HCT116 (cell line): ENCODE measurements around the gene CENATAC. TPM values are rescaled to one million over a fixed set of nuclear protein-coding genes. Genes with fewer than 3 reads are reported as not detected.

Source experiments
- microRNA-seq: library from miRNA; unstranded; fragments of <30 nt; microRNA quantifications from one replicate; pipeline ENCODE4, GENCODE V29; 2016; ENCODE audit warnings: borderline number of aligned reads
- total RNA-seq: library from RNA; stranded (reverse); gene quantifications from one replicate; pipeline ENCODE4 v1.2.1, GENCODE V29; 2021; ENCODE audit not compliant: unreplicated experiment

CENATAC gene
- total RNA-seq, 1 experiment from 2014 or later: 28.9 TPM

Small RNA genes within 50 kb of the gene (microRNA-seq; reads per million reads assigned to microRNA genes)
- gene MIR3656: not detected

Other genes starting within 250 kb of the CENATAC start
- 150 TPM for gene DDX6, start 207.0 kb upstream of the CENATAC start, total RNA-seq
- not detected for gene CXCR5, start 114.2 kb upstream of the CENATAC start, total RNA-seq
- gene BCL9L, start 72.2 kb upstream of the CENATAC start, total RNA-seq: 120 TPM
- 0.42 TPM for gene UPK2, start 41.8 kb upstream of the CENATAC start, total RNA-seq
- gene FOXR1, start 26.4 kb upstream of the CENATAC start, total RNA-seq: not detected
- gene RPS25, start 20.2 kb downstream of the CENATAC start, total RNA-seq: 1,404 TPM
- 61.6 TPM for gene TRAPPC4, start 20.6 kb downstream of the CENATAC start, total RNA-seq
- gene SLC37A4, start 32.7 kb downstream of the CENATAC start, total RNA-seq: 49.8 TPM
- gene HYOU1, start 59.1 kb downstream of the CENATAC start, total RNA-seq: 181 TPM
- gene VPS11, start 69.7 kb downstream of the CENATAC start, total RNA-seq: 20.4 TPM
- gene HMBS, start 86.7 kb downstream of the CENATAC start, total RNA-seq: 69.0 TPM
- gene DPAGT1, start 103.7 kb downstream of the CENATAC start, total RNA-seq: 45.1 TPM
- gene C2CD2L, start 109.2 kb downstream of the CENATAC start, total RNA-seq: 12.4 TPM
- gene HINFP, start 123.4 kb downstream of the CENATAC start, total RNA-seq: 38.1 TPM
- gene ABCG4, start 150.9 kb downstream of the CENATAC start, total RNA-seq: 1.9 TPM
- 21.4 TPM for gene NLRX1, start 170.6 kb downstream of the CENATAC start, total RNA-seq
- gene NHERF4, start 187.3 kb downstream of the CENATAC start, total RNA-seq: 0.30 TPM
- 31.1 TPM for gene CBL, start 208.2 kb downstream of the CENATAC start, total RNA-seq